ENCODE measurements around the gene ARRDC1. TPM values are rescaled to one million over a fixed set of nuclear protein-coding genes. Genes with fewer than 3 reads are reported as not detected.
A peak's percentile ranks its signal among the peaks of the same experiment; 100 is the strongest.

ARRDC1 gene
- total and polyA plus RNA-seq, 7 donors, result 6.9 to 18.9 (median 14.2) TPM

- no peaks in the 10 kb centered on the region for H3K27me3 ChIP-seq (ENCODE audit: insufficient read depth in 3 of 3, low read length in 2 of 3)
- H3K9me3 ChIP-seq, result no peaks in the 10 kb centered on the region
- H3K4me3 ChIP-seq, result no peak overlapping the region
- H3K4me1 ChIP-seq, result peaks cover 35% of the 10 kb centered on the region
- no peak for TF ChIP-seq CTCF (IDR thresholded peaks at IDR 0.05)
- ATAC-seq (no peak), DNase-seq (no peak)
- peaks cover 0 to 63% of the 10 kb centered on the region in 2 donors for H3K36me3 ChIP-seq (ENCODE audit: insufficient read depth in 1 of 2, low read depth in 1 of 2)
- H3K27ac ChIP-seq, result peak overlapping the region; percentile 2
- intact Hi-C loops (cut with DNase I), result no loop called here
- 71 to 78% (median 72%) methylated on average over 9 of the region's 9 CpGs for WGBS, 3 donors
Observed at GRCh38 chr9:137575364-137575715, 30.1 kb upstream of the ARRDC1 start.

GRCh38 chr9:137575716-137576411, 29.6 kb upstream of the ARRDC1 start:
- intact Hi-C loops (cut with DNase I), result loop anchor here in 1 of 2 donors (2.0 kb wide), 1 partner anchor 21 kb away; no protein-coding TSS in a partner anchor
- Histone ChIP-seq H3K9me3 (no peaks in the 10 kb centered on the region), H3K36me3 (ENCODE audit: insufficient read depth in 1 of 2, low read depth in 1 of 2) (peaks cover 0 to 58% of the 10 kb centered on the region in 2 donors), H3K27me3 (ENCODE audit: insufficient read depth in 3 of 3, low read length in 2 of 3) (no peaks in the 10 kb centered on the region), H3K27ac (peak overlapping the region; percentile 23), H3K4me1 (peaks cover 35% of the 10 kb centered on the region), H3K4me3 (no peak overlapping the region)
- no peak for TF ChIP-seq CTCF (IDR thresholded peaks at IDR 0.05)
- 56 to 67% (median 57%) methylated on average over 12 of the region's 12 CpGs for WGBS, 3 donors
- ATAC-seq (no peak), DNase-seq (no peak)

- intact Hi-C loops (cut with DNase I), result no loop called here
- DNase-seq, result peak; percentile 98 to 99
Observed at GRCh38 chr9:137578518-137579258, 26.8 kb upstream of the ARRDC1 start, which contains the start of gene DPH7. DPH7 (minus strand) TSS chr9:137578925; CDS start chr9:137578777, 148 bp downstream.

GRCh38 chr9:137579259-137579604, 26.3 kb upstream of the ARRDC1 start:
- Histone ChIP-seq H3K27ac (peak overlapping the region; percentile 82), H3K4me3 (peak overlapping the region; percentile 86), H3K27me3 (ENCODE audit: insufficient read depth in 3 of 3, low read length in 2 of 3) (no peaks in the 10 kb centered on the region), H3K36me3 (ENCODE audit: insufficient read depth in 1 of 2, low read depth in 1 of 2) (peaks cover 3 to 56% of the 10 kb centered on the region in 2 donors), H3K9me3 (no peaks in the 10 kb centered on the region), H3K4me1 (peaks cover 35% of the 10 kb centered on the region)
- TF ChIP-seq CTCF (IDR thresholded peaks at IDR 0.05), result no peak
- DNase-seq (peak; percentile 32 to 60), ATAC-seq (peak in 1 of 4 donors; percentile 52)
- 22 to 25% (median 24%) methylated on average over 18 to 19 of the region's 19 CpGs for WGBS, 3 donors
- intact Hi-C loops (cut with DNase I), result no loop called here

More at GRCh38 chr9:137578518-137579258, 26.8 kb upstream of the ARRDC1 start, which contains the start of gene DPH7:
- peak; percentile 92 for TF ChIP-seq CTCF (IDR thresholded peaks at IDR 0.05)
- 0 to 1% (median 1%) methylated on average over 66 to 82 of the region's 82 CpGs for WGBS, 3 donors
- H3K36me3 ChIP-seq (ENCODE audit: insufficient read depth in 1 of 2, low read depth in 1 of 2), result peaks cover 3 to 56% of the 10 kb centered on the region in 2 donors
- peak within 1 kb of the TSS; percentile 86 for H3K4me3 ChIP-seq
- H3K27me3 ChIP-seq (ENCODE audit: insufficient read depth in 3 of 3, low read length in 2 of 3), result no peaks in the 10 kb centered on the region
- H3K4me1 ChIP-seq, result peaks cover 35% of the 10 kb centered on the region
- no peaks in the 10 kb centered on the region for H3K9me3 ChIP-seq
- ATAC-seq, result peak; percentile 95 to 97 (median 96)
- peak within 1 kb of the TSS; percentile 82 for H3K27ac ChIP-seq

Data from psoas muscle (tissue), 8 donors.